HepG2 (cell line): ENCODE results near the gene SIMC1. TPM values are rescaled to one million over a fixed set of nuclear protein-coding genes. Genes with fewer than 3 reads are reported as not detected.

Source experiments
- FOSL1 ChIP-seq: sonication (generic); formaldehyde crosslinking; IDR thresholded peaks from 2 replicates; pipeline ENCODE4 v1.9.0; 2021; ENCODE audit warnings: missing genetic modification reagents, borderline replicate concordance
- FOSL2 ChIP-seq: sonication (generic); formaldehyde crosslinking; IDR thresholded peaks from 2 replicates; pipeline ENCODE4 v1.4.0; 2020; ENCODE audit warnings: missing genetic modification reagents
- FOXJ3 ChIP-seq: sonication (generic); formaldehyde crosslinking; IDR thresholded peaks from 2 replicates; pipeline ENCODE4 v1.4.0; 2020; ENCODE audit warnings: missing genetic modification reagents, mild to moderate bottlenecking, borderline replicate concordance
- KMT2A ChIP-seq: sonication (generic); formaldehyde crosslinking; IDR thresholded peaks from 2 replicates; pipeline ENCODE4 v1.4.0; 2020; ENCODE audit warnings: missing genetic modification reagents
- LCORL ChIP-seq, 2 experiments: fragments of 450-650 bp in 1 of 2; sonication (generic) in 1 of 2; formaldehyde crosslinking in 1 of 2; IDR thresholded peaks; 2 replicates each; pipeline versions ENCODE4 v1.5.0 to v1.6.1; 2017 to 2020; ENCODE audit warnings: antibody characterized with exemption in 1 of 2, missing genetic modification reagents in 1 of 2
- NBN ChIP-seq: fragments of 450-650 bp; conservative IDR thresholded peaks from 2 replicates; pipeline ENCODE4 v1.6.1; 2017
- NR2F1 ChIP-seq, 2 experiments: fragments of 450-650 bp in 1 of 2; formaldehyde crosslinking in 1 of 2; IDR thresholded peaks; 2 replicates each; pipeline versions ENCODE4 v1.5.0 to v1.6.1; 2016 to 2020; ENCODE audit warnings: mild to moderate bottlenecking in 1 of 2, missing compliant biosample characterization in 1 of 2, missing genetic modification reagents in 1 of 2, moderate library complexity in 1 of 2
- NR3C1 ChIP-seq: sonication (generic); formaldehyde crosslinking; IDR thresholded peaks from 2 replicates; pipeline ENCODE4 v1.4.0; 2020; ENCODE audit warnings: missing genetic modification reagents
- ONECUT2 ChIP-seq: sonication (generic); formaldehyde crosslinking; IDR thresholded peaks from 2 replicates; pipeline ENCODE4 v1.4.0; 2020; ENCODE audit warnings: missing genetic modification reagents
- RAD51 ChIP-seq: fragments of 450-650 bp; IDR thresholded peaks from 2 replicates; pipeline ENCODE4 v1.6.1; 2016; ENCODE audit warnings: borderline replicate concordance
- RBAK ChIP-seq: sonication (generic); formaldehyde crosslinking; IDR thresholded peaks from 2 replicates; pipeline ENCODE4 v1.5.1; 2020; ENCODE audit warnings: mild to moderate bottlenecking, missing genetic modification reagents
- TOPORS ChIP-seq: sonication (generic); formaldehyde crosslinking; IDR thresholded peaks from 2 replicates; pipeline ENCODE4 v1.8.0; 2023; ENCODE audit warnings: mild to moderate bottlenecking, missing genetic modification reagents
- ZNF20 ChIP-seq: sonication (generic); formaldehyde crosslinking; IDR thresholded peaks from 2 replicates; pipeline ENCODE4 v1.4.0; 2020; ENCODE audit warnings: mild to moderate bottlenecking, moderate library complexity, missing genetic modification reagents
- ZNF260 ChIP-seq: sonication (generic); formaldehyde crosslinking; IDR thresholded peaks from 2 replicates; pipeline ENCODE4 v1.4.0; 2020; ENCODE audit warnings: missing genetic modification reagents, low read depth, mild to moderate bottlenecking, borderline replicate concordance
- ZNF441 ChIP-seq: sonication (generic); formaldehyde crosslinking; IDR thresholded peaks from 2 replicates; pipeline ENCODE4 v1.7.0; 2021; ENCODE audit warnings: missing genetic modification reagents, borderline replicate concordance
- ZNF720 ChIP-seq: sonication (generic); formaldehyde crosslinking; IDR thresholded peaks from 2 replicates; pipeline ENCODE4 v1.4.0; 2020; ENCODE audit warnings: missing genetic modification reagents
- ZSCAN29 ChIP-seq: sonication (generic); formaldehyde crosslinking; conservative IDR thresholded peaks from 2 replicates; pipeline ENCODE4 v1.4.0; 2020; ENCODE audit warnings: mild to moderate bottlenecking, missing genetic modification reagents
- polyA plus RNA-seq, 8 experiments: library from polyadenylated mRNA; depleted of rRNA in 3 of 8; stranded (reverse) in 7 of 8; unstranded in 1 of 8; fragments of >200 nt; fragmentation: Illumina TruSeq in 4 of 8; extraction: Trizol in 4 of 8; gene quantifications; 2 replicates each; pipeline versions ENCODE4 v1.2.1 to v1.2.3, GENCODE V29; 2011 to 2016; ENCODE audit warnings: low read depth in 4 of 8, missing spikeins in 1 of 8, mixed read lengths in 1 of 8; ENCODE audit not compliant: insufficient read depth in 1 of 8
- total RNA-seq, 5 experiments: library from RNA; depleted of rRNA; stranded (reverse); fragments of >200 nt; fragmentation: Illumina TruSeq; extraction: Trizol; gene quantifications; 2 replicates each; pipeline ENCODE4 v1.2.3, GENCODE V29; 2016; ENCODE audit warnings: low read depth in 1 of 5
- TF ChIP-seq, protein P1 (sequence below): sonication (generic); formaldehyde crosslinking; IDR thresholded peaks from 2 replicates; pipeline ENCODE4 v1.4.0; 2020; ENCODE audit warnings: missing genetic modification reagents, borderline replicate concordance
- TF ChIP-seq, protein P2 (sequence below): sonication (generic); formaldehyde crosslinking; IDR thresholded peaks from 2 replicates; pipeline ENCODE4 v1.4.0; 2020; ENCODE audit warnings: mild to moderate bottlenecking, missing genetic modification reagents
- TF ChIP-seq, protein P3 (sequence below): IDR thresholded peaks from 2 replicates; pipeline ENCODE4 v1.6.1; 2016; ENCODE audit warnings: low read depth, borderline replicate concordance
- TF ChIP-seq, protein P4 (sequence below): sonication (generic); formaldehyde crosslinking; conservative IDR thresholded peaks from 2 replicates; pipeline ENCODE4 v1.4.0; 2020; ENCODE audit warnings: missing genetic modification reagents

SIMC1 gene
- total and polyA plus RNA-seq, 2 of the 13 experiments (the other 11 are each of a cell fraction or from before 2014, with no cell fraction given): 5.4 to 6.8 TPM

DNA sequence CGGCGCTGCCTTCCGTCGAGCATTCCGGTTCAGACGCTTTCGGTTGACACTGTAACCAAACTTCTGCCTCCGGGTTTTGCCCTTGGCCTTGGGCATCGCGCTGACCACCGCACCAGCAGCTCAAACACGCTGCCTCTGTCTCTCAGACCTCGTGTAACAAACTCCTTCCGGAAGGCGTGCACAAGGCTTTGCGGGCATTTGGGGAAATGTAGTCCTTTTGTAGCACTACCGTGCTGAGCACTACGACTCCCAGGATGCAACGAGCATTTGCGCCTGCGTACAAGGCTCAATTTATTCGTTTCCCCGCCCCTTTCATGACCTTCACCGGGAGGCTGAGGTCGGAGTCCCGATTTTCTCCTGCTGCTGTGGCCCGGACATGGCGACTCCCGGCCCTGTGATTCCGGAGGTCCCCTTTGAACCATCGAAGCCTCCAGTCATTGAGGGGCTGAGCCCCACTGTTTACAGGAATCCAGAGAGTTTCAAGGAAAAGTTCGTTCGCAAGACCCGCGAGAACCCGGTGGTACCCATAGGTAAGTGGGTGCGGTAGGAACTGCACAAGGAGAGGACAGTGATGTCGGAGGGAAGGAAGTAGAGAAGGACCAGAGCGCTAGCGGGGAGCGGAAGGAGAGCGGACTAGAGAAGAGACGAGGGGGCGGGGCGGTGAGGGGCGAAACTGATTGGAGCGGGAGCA lies 150.4 kb downstream of the SIMC1 start, which contains the start of the genes HIGD2A and NOP16 (continued):
- TF ChIP-seq NR2F1 (CRISPR knock-in tag; IDR thresholded peaks at IDR 0.05) (peak; percentile 11 to 20; a peak in 2 of 4 replicates), ZNF720 (CRISPR knock-in tag) (no peak), LCORL (IDR thresholded peaks at IDR 0.05) (no peak), LCORL (CRISPR knock-in tag; IDR thresholded peaks at IDR 0.05) (no peak), FOSL1 (no peak), RBAK (CRISPR knock-in tag) (no peak), TOPORS (CRISPR knock-in tag) (peak; percentile 95), NBN (no peak), ZSCAN29 (CRISPR knock-in tag) (peak; percentile 87), RAD51 (no peak), ONECUT2 (CRISPR knock-in tag) (no peak), NR3C1 (CRISPR knock-in tag) (no peak), ZNF20 (CRISPR knock-in tag) (no peak), FOXJ3 (CRISPR knock-in tag) (no peak), ZNF260 (CRISPR knock-in tag) (no peak), KMT2A (CRISPR knock-in tag) (no peak; the same call in 1 of the 2 replicates), ZNF441 (CRISPR knock-in tag) (0 out of 2 replicates have a peak, but pooled peaks have one; percentile 51), FOSL2 (CRISPR knock-in tag) (peak; percentile 27; the same call in 1 of the 2 replicates)
- TF ChIP-seq, protein P1, sequence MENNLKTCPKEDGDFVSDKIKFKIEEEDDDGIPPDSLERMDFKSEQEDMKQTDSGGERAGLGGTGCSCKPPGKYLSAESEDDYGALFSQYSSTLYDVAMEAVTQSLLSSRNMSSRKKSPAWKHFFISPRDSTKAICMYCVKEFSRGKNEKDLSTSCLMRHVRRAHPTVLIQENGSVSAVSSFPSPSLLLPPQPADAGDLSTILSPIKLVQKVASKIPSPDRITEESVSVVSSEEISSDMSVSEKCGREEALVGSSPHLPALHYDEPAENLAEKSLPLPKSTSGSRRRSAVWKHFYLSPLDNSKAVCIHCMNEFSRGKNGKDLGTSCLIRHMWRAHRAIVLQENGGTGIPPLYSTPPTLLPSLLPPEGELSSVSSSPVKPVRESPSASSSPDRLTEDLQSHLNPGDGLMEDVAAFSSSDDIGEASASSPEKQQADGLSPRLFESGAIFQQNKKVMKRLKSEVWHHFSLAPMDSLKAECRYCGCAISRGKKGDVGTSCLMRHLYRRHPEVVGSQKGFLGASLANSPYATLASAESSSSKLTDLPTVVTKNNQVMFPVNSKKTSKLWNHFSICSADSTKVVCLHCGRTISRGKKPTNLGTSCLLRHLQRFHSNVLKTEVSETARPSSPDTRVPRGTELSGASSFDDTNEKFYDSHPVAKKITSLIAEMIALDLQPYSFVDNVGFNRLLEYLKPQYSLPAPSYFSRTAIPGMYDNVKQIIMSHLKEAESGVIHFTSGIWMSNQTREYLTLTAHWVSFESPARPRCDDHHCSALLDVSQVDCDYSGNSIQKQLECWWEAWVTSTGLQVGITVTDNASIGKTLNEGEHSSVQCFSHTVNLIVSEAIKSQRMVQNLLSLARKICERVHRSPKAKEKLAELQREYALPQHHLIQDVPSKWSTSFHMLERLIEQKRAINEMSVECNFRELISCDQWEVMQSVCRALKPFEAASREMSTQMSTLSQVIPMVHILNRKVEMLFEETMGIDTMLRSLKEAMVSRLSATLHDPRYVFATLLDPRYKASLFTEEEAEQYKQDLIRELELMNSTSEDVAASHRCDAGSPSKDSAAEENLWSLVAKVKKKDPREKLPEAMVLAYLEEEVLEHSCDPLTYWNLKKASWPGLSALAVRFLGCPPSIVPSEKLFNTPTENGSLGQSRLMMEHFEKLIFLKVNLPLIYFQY: no peak
- TF ChIP-seq, protein P2, sequence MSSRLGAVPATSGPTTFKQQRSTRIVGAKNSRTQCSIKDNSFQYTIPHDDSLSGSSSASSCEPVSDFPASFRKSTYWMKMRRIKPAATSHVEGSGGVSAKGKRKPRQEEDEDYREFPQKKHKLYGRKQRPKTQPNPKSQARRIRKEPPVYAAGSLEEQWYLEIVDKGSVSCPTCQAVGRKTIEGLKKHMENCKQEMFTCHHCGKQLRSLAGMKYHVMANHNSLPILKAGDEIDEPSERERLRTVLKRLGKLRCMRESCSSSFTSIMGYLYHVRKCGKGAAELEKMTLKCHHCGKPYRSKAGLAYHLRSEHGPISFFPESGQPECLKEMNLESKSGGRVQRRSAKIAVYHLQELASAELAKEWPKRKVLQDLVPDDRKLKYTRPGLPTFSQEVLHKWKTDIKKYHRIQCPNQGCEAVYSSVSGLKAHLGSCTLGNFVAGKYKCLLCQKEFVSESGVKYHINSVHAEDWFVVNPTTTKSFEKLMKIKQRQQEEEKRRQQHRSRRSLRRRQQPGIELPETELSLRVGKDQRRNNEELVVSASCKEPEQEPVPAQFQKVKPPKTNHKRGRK (CRISPR knock-in tag): no peak
- TF ChIP-seq, protein P3, sequence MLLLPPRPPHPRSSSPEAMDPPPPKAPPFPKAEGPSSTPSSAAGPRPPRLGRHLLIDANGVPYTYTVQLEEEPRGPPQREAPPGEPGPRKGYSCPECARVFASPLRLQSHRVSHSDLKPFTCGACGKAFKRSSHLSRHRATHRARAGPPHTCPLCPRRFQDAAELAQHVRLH (CRISPR knock-in tag): peak; percentile 78; the same call in 1 of the 2 replicates
- TF ChIP-seq, protein P4, sequence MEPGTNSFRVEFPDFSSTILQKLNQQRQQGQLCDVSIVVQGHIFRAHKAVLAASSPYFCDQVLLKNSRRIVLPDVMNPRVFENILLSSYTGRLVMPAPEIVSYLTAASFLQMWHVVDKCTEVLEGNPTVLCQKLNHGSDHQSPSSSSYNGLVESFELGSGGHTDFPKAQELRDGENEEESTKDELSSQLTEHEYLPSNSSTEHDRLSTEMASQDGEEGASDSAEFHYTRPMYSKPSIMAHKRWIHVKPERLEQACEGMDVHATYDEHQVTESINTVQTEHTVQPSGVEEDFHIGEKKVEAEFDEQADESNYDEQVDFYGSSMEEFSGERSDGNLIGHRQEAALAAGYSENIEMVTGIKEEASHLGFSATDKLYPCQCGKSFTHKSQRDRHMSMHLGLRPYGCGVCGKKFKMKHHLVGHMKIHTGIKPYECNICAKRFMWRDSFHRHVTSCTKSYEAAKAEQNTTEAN (CRISPR knock-in tag): 0 out of 2 replicates have a peak, but pooled peaks have one; percentile 38
